GM21390 (cell line): Measurements from ENCODE around the gene MSI2.
"Not testable (repeated sequence)": the region's sequence is repeated elsewhere in the genome, so short reads cannot be mapped to it uniquely, and the experiment has no call there.

Source experiments
- ATAC-seq: cut with Tn5 transposase; IDR thresholded peaks from one replicate; pipeline ENCODE4 v1.9.1; 2021; ENCODE audit not compliant: unreplicated experiment

MSI2 gene

GRCh38 chr17:57490890-57491289 is 234.6 kb downstream of the MSI2 start:
- no peak for ATAC-seq

DNA sequence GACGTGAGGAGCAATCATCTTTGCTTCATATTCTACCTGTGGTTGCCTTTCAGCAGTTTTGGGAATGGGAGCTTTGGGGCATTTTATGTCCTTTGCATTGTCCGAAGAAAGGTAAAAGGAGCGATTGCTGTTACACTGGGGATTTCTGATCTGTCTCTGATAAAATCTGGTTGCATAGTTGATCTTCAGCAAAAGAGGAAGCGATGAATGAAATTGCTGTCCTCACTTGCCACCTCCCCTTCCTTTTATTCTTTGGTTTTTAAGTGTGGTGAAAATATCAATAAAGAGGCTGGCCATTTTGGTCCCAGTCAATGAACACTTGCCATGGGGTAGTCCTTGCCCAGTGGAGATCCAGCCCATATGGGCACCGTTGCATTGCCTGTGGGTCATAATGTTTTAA is 236.8 kb downstream of the MSI2 start:
- ATAC-seq = no peak

GRCh38 chr17:57493625-57494024 is 237.3 kb downstream of the MSI2 start:
- no peak for ATAC-seq

DNA sequence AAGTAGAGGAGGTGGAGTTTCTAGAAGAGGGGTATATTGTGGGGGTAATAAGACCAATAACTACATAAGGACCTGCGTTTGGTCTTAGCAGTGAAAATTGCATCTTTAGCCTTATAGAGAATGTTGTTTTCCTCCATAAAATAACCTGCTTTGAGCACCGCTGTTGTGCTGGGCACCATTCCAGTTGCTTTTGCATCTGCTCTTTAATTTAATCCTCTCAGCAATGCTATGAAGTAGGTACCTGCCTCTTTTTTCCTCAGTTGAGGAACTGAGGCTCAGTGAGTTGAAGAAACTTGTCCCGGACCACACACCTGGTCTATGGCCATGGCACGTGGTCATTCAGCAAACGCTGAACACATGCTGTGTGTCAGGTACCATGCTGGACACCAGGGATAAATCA is 238.1 kb downstream of the MSI2 start:
- ATAC-seq = no peak

- no peak for ATAC-seq
These were observed 239.4 kb downstream of the MSI2 start for GRCh38 chr17:57495771-57496170.

DNA sequence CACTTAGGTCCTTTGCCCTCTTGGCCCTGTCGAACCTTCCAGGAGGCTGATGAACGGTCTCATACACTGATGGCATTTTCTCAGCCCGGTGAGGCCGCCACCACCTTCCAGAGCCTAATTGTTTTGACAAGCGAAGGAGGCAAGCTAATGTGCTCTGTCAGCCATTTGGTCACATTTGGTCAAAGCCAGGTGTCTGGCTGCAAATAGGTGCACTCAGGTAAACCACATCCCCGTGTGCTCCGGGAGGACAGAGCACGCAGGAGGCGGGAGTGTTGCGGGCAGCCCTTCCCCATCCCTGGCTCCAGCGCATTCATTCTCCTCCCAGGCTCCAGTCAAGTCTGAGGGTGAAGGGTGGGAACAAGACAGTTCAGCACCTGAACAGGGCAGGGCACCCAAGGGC is 240.1 kb downstream of the MSI2 start:
- no peak for ATAC-seq

- ATAC-seq = no peak
These were observed 242.1 kb downstream of the MSI2 start for GRCh38 chr17:57498443-57498842.

DNA sequence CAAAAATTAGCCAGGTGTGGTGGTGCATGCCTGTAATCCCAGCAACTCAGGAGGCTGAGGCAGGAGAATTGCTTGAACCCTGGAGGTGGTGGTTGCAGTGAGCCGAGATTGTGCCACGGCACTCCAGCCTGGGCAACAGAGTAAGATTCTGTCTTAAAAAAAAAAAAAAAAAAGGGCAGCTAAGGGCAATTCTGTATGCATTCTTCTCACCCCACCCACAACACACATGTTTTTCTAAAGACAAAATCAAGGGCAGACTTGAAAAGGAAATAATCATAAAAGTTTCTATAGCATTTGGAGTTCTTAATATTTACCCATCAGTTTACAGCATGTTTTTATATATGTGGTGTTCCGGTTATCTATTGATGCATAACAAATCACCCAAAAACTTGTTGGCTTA is 242.9 kb downstream of the MSI2 start:
- ATAC-seq = not testable (repeated sequence)

DNA sequence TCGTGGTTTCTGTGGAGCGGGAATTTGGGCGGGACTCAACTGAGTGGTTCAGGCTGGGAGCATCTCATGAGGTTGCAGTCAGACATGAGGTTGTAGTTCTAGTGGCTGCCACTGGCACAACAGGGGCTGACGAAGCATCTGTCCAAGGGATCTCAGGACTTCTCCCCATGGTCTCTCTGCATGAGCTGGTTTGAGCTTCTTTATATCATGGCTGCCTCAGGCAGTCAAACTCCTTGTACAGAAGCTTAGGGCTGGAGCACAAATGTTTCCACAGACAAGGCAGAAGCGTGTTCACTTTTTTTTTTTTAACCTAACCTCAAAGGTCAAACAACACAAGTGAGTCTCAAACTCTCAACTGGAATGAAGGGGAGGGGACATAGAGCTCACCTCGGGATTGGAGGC is 243.3 kb downstream of the MSI2 start:
- no peak for ATAC-seq

- no peak for ATAC-seq
These were observed 244.7 kb downstream of the MSI2 start for GRCh38 chr17:57501016-57501415.

DNA sequence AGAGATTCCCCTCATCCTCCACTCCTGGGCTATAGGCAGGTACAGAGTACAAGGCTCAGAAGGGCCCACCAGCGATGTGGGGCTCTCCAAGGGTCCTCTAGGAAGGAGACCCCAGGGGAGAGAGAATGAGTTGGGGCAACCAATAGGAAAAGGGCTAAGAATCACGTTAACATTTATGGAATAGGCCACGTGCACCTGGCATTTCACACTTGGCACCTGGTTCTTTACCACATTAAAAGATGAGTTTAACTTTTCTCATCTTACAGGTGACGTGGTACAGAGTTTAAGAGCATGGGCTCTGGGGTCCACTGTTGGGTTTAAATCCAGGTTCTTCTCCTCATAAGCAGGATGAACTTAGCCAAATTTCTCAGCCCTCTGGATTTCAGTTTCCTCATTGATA is 245.7 kb downstream of the MSI2 start:
- no peak for ATAC-seq

DNA sequence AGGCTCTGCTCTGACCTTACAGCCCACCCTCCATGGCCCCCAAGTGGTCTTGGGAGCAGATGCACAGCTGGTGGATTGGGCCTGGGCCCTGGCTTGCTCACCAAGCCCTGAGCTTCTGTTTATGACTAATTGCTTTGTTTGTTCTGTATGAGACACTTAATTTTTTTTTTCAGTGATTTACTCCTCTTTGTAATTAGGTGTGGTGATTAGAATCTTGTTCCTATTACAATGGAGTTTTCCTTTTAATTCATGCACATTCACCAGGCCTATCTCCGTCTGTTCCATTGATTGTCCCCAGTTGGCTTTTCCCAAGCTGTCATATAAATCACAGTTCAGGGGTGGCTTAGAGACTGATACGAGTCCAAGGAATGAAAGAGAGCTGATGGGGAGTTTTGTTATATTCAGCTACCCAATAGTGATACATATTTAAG is 246.5 kb downstream of the MSI2 start:
- no peak for ATAC-seq

DNA sequence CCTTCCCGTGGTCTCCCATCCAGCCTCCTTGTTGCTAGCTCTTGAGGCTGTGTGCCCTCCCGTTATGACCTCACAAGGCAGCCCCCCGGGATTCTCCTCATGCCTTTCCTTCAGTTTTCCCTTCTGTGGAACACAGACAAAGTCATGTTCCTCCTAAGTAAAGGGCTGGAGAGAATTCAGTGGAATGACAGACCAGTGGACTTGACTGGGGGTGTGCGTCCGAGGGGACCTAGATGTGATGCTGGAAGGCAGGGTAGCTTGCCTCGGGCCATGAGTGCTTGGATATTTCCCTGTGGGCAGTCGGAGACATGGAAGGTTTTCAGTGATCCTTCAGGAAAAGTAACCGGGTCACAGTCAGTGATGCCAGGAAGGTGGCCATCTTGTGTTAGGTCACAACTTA is 247.9 kb downstream of the MSI2 start:
- no peak for ATAC-seq

DNA sequence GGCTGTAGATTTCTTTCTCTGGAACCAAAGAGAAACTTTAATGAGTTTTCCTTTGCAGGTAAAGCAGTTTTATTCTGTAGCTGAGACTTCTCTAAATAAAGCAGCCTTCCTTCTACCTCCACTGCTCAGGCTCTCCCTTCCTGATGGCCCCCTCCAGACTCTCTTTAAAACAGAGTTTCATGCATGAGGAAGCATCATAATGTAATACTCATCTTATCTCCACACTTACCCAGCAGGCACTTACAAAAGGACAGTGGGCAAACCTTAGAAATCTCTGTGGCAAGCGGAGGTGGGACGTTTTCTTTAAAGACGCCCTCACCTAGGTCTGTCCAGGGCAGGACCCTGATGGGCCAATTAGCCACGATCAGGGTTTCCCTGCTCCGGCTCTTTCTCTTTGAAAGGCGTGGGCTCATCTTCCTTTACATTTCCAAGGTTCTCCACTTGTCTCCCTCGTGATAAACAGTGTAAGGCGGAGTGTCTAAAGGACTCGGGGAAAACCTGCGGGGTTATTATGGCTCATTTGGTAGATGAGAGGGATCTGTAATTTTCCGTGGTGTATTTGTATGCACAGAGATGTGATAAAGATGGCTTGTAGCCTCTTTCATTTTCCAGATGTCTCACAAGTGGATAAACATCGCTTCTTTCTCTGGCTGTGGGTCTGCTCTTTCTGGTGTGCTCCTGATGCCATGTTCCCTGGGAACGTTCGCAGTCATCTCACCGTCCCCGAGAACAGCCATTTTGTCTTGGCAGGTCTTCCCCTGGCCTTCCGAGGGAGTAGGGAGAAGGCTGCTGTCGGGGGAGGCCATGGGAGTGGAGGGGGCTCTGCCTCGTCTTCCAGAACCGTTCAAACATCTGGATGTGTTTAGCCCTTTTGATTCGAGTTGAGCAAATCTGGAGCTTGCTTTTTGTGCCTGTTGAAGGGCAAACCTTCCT is 249.8 kb downstream of the MSI2 start:
- ATAC-seq = no peak

DNA sequence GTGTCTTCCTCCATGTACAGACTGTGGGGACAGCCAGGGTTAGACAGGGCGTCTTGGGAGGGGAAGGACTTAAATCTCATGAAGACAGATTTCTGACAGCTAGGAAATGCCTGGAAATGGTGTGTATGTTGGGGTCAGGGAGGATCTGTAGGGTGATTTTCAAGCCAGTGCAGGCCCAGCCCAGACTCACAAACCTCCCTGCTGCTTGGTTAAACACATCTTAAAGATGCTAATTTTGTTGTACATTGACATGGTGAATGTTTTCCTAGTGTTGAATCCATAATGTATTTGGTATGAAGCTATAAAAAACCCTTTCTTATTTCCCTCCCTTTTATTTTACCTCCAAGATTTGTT is 250.4 kb downstream of the MSI2 start:
- ATAC-seq = no peak

GRCh38 chr17:57507828-57508227 is 251.5 kb downstream of the MSI2 start:
- ATAC-seq = no peak

GRCh38 chr17:57508671-57509070 is 252.3 kb downstream of the MSI2 start:
- ATAC-seq = no peak

DNA sequence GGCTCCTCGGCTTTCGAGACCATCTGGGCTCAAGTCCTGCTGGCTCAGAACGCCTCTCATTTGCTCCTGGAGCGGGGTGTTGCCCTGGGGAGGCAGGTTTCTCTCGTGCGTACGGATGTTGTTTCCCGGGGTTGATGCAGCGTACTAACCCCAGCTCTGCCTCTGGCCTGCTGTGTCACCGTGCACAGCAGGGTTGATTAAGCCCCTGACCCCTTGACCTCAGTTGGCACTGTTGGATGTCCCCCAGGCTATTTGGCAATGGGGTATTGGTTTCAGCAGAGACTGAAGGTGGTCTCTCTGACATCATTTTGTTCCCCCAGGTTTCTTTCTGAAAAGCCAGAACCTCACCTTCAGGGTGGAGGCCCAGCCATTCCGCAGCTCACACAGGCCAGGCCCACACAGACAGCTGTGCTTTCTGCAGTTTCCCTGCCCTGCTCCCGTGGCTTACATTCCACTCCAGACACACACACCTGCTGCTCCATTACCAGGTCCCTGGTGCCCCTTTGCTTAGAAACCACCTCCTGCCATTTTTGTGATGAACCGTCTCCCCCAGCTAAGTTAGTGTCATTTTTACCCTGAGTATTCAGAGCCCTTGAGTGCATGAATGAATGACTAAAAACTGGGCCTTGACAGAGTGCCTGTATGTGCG is 255.3 kb downstream of the MSI2 start:
- ATAC-seq = no peak

DNA sequence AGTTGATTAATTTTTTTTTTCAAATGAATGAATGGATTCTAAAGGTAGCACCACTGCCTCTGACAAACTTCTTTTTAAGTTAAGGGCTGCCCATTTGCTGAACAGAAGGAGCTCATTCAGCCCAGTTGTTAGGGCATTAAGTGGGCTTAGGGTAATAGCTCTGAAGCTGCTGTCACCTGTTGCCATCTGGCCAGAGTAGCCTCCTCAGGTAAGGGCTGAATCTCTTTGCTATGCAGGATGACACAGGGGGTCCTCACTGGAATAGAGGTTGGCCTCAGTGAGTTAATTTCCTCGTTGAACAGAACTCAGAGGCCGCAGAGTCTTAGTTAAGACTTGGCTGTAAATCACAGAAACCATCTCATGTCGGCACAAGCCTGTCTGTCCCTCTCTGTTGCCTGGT is 255.9 kb downstream of the MSI2 start:
- ATAC-seq = no peak

DNA sequence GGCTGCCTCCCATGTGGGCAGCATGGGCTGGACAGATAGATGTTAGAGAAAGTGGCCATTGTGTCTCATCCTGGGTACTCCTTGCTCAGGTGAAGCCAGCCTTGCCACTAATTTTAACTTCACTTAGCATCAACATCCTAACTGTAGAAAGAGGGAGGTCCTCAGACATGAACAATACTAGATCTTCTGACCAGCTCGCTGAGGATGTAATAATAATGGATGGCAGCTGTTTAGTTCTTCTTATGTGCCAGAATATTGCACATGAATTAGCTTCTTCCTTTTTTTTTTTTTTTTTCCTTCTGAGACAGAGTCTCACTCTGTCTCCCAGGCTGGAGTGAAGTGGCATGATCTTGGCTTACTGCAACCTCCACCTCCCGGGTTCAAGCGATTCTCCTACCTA is 256.4 kb downstream of the MSI2 start:
- ATAC-seq = no peak

- no peak for ATAC-seq
These were observed 257.2 kb downstream of the MSI2 start for GRCh38 chr17:57513569-57513968.

- ATAC-seq = no peak
These were observed 258.3 kb downstream of the MSI2 start for GRCh38 chr17:57514614-57515013.
